ENCODE measurements around the gene STRA6. TPM values are rescaled to one million over a fixed set of nuclear protein-coding genes. Genes with fewer than 3 reads are reported as not detected.
"Not testable (repeated sequence)": the region's sequence is repeated elsewhere in the genome, so short reads cannot be mapped to it uniquely, and the experiment has no call there.

Gene STRA6
- total RNA-seq, 2 donors from 2014 or later: not detected

DNA sequence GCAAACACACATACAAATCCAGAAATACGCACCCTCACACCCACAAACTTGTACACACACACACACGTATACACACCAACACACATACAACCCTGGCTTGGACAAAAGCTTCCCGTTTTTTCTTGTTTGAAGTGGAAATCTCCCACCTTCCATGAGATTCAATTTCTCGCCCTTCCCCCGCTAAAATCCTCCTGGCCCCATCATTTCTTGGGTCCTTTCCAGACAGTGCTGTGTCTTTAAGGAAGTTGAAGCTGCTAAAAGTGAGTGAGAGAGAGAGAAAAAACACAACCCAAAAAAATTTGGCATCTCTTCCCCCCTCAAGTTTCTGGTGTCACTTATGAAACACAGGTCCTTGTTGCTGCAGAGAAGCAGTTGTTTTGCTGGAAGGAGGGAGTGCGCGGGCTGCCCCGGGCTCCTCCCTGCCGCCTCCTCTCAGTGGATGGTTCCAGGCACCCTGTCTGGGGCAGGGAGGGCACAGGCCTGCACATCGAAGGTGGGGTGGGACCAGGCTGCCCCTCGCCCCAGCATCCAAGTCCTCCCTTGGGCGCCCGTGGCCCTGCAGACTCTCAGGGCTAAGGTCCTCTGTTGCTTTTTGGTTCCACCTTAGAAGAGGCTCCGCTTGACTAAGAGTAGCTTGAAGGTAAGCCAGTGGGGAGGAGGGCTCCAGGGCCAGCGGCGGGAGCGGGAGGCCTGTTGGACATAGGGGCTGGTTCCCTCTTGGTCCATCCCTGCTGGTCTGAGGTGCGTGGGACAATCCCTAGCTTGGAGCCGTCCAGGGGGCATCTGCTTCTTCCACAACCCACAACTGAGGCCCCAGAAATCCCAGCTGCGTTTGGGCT is 29.0 kb downstream of the STRA6 start, which contains the start of gene ISLR:
TSS of gene ISLR (plus strand) at position 331 of the 839 bp plus-strand sequence. CDS start 1,149 bp downstream, outside the sequence.
- ATAC-seq (peak; percentile 51 to 70), DNase-seq (no peak)
- intact Hi-C loops (cut with DNase I): no loop called here

DNA sequence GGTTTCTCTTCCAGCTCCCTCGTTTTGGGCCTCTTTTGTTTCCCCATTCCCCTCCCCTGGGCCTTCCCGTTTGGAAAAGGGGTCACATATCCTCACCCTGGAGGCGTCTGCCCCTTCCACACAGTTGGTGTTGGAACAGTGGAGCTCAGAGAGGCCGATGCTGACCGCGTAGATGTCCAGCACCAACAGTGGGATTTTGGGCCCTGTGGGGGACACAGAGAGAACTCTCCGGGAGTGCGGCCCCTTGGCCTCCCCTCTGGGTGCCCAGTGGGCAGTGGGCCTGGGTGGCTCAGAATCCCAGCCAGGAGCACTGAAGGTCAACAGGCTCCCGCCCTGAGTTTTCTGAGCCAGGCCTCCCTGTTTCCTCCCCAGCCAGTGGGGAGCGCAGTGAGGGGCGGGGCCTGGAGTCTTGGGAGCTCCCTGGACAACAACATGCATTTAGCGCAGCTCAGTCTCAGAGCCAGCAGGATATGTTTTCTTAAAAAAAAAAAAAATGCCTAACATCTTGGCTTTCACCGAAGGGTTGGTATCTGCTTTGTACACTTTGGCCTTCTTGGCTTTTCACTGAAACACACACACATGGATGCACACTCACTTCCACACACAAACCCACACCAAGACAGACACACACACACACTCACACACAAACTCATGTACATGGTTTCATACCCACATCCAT is 29.7 kb downstream of the STRA6 start:
- peak; percentile 75 to 77 for ATAC-seq
- DNase-seq: peak; percentile 81
- intact Hi-C loops (cut with DNase I): no loop called here

DNA sequence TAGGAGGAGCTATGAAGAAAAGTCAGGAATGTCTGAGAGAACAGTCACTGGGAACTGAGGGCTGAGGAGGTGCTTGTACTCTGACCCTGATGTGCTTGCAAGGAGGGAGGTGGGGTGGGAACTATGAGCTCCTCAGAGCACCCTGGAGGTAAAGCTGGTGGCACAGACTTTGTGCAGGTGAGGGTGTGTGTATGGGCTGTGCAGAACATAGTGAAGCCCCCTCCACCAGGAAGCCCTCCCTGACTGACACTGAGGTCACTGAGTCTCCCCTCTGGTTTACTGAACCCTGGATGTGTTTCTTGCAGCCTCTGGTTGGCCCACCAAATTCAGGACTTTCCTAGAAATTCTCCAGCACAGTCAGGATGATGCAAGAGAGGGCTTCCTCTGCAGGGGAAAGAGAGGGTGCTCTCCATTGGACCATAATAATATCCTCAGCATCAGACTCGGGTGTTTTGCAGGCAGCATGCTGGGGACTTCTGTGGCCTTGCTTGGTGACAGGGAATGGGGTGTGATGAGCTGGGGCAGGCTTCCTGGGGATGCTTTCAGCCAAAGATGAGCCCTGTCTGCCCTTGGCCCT is 30.5 kb downstream of the STRA6 start:
- no peak for ATAC-seq
- no peak for DNase-seq
- intact Hi-C loops (cut with DNase I): no loop called here

DNA sequence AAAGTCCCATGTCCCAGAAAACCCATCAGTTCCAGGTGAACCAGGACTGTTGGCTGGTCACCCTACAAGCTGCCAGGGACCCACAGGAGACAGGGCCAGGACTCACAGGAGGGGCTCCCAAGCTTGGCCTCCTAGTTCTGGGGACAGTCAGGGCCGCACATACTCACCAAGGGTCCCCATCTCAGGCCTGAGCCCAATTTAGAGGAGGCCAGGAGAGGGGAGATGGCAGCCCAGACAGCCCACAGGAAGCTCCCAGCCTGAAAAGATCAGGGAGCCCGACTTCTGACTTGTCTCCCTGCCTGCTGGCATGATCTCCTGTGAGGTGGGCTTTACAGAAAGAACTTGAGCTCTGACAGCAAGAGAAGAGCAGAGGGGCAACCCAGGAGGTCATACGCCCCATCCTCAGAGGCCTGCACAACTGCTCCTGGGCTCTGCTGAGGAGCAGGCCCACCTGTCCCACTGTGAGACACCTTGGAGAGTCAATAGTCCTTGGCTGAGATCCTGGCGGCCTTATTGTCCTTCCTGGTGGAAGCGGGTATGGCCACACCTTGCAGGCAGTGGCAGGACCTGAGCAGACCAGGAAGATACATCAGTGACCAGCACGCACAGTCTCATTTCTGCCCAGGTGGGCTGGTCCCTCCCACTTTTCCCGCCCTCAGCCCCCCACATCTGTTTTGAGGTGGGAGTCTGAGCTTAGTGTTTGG is 31.6 kb downstream of the STRA6 start:
- no peak for ATAC-seq

DNA sequence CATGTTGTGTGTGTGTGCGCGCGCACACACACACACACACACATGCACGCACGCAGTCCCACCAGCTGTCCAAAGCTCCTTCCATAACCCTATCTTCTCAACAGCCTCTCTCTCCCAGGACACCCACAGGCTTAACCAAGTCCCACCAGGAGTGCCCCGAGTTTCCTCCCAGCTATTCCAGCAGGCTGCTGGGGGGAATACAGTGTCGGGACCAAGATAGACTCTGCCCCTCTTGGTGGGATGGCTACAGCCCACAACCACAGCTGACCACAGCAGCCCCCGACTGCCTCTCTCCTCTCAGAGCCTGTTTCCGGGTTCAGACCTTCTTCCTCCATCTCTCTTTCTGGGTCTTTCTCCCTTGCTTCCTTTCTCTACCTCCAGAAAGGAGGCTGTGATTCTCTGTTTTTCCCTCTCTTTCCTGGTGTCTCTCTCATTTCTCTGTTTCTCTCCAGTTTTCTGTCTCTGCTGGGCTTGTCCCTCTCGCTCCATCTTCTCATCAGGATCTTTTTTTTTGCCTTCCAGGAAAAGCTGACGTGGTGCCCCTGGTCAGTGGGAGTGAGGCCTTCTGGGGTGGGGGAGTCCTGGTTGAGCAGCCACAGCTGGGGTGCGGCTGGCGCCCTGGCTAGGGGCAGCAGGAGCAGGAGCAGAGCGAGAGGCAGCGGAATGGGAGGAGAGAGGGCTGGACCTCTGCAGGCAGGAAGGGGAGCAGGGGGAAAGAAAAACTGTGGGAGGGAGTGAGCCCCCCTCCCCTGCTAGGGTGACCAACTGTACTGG is 32.3 kb downstream of the STRA6 start:
- ATAC-seq (no peak), DNase-seq (no peak)
- intact Hi-C loops (cut with DNase I): no loop called here

More for the DNA sequence above, 31.6 kb downstream of the STRA6 start:
- DNase-seq: no peak
- intact Hi-C loops (cut with DNase I): no loop called here

DNA sequence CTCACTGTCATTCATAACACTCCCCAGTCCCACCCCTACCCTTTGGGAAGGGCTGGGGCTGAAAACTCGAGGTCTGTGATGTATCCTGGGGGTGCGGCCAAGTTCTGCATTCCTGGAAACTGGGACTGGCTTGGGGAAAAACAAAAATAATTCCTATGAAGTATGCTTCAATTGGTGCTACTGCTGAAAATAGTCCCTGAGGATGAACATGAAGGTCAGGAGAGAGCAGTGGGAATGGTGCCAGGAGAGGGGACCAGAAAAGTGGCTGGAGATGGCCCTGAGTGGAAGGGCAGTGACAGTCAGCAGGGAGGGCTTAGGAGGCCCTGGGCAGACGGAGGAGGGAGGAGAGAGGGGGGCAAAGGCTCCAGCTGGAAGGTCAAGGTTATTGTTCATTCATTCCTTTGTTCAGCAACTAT is 33.9 kb downstream of the STRA6 start:
- peak; percentile 30 to 63 for ATAC-seq
- no peak for DNase-seq
- intact Hi-C loops (cut with DNase I): loop anchor here in 1 of 2 donors (5.0 kb wide), 1 partner anchor 84 kb away; no protein-coding TSS in a partner anchor

DNA sequence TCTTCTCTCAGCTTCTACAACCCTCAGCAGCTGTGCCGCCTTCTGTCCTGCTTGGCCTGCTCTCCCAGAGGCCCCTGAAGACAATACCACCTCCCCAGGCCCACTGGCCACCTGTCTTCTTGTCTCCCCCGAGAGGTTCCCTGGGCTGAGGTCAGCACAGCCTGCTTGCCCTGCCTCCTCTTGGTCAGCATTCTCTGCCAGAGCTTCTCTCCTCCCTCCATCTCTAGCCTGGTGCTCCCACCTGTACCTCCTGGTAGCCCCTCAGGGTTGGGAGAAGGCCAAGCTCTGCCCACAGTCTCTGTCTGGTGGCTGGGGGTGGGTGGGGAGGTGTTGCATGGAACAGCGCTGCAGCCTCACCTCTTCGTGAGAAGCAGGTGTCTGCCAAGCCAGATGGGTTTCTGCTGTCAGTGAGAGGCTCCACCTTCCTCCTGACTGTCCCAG is 34.7 kb downstream of the STRA6 start:
- DNase-seq (no peak), ATAC-seq (no peak)
- intact Hi-C loops (cut with DNase I): loop anchor here in 1 of 2 donors (5.0 kb wide), 1 partner anchor 84 kb away; no protein-coding TSS in a partner anchor

GRCh38 chr15:74165461-74165860 is 37.1 kb downstream of the STRA6 start:
- no peak for DNase-seq
- intact Hi-C loops (cut with DNase I): loop anchor here in 1 of 2 donors (5.0 kb wide), 1 partner anchor 87 kb away; no protein-coding TSS in a partner anchor
- ATAC-seq: no peak

DNA sequence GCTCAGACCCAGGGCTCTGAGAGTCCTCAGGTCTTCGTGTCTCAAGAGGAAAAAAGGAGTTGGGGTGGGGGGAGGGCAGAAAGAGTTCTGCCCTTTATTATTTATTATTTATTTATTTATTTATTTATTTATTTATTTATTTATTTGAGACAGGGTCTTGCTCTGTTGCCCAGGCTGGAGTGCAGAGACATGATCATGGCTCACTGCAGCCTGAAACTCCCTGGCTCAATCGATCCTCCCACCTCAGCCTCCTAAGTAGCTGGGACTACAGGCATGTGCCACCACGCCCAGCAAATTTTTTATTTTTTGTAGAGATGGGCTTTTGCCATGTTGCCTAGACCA is 40.4 kb downstream of the STRA6 start:
- DNase-seq; intact Hi-C loops (cut with DNase I); ATAC-seq: not testable (repeated sequence)

- ATAC-seq; intact Hi-C loops (cut with DNase I); DNase-seq: not testable (repeated sequence)
Observed at GRCh38 chr15:74160390-74160789, 42.2 kb downstream of the STRA6 start.

- ATAC-seq (peak in 1 of 2 donors; percentile 17), DNase-seq (no peak)
- intact Hi-C loops (cut with DNase I): no loop called here
Observed at GRCh38 chr15:74159773-74160172, 42.8 kb downstream of the STRA6 start.

GRCh38 chr15:74158855-74159650 is 43.5 kb downstream of the STRA6 start:
- ATAC-seq (no peak), DNase-seq (no peak)
- intact Hi-C loops (cut with DNase I): no loop called here

- intact Hi-C loops (cut with DNase I): no loop called here
- ATAC-seq (no peak), DNase-seq (no peak)
Observed at GRCh38 chr15:74157868-74158827, 44.4 kb downstream of the STRA6 start.

- peak; percentile 88 to 91 for ATAC-seq
- intact Hi-C loops (cut with DNase I): no loop called here
- no peak for DNase-seq
Observed at GRCh38 chr15:74156678-74157411, 45.7 kb downstream of the STRA6 start.

GRCh38 chr15:74155766-74156417 is 46.7 kb downstream of the STRA6 start:
- intact Hi-C loops (cut with DNase I): no loop called here
- ATAC-seq (peak in 1 of 2 donors; percentile 9), DNase-seq (no peak)

All from left cardiac atrium (tissue), 4 donors.